Medulla oblongata (tissue), 1 donor: ENCODE results near the gene DEFB112.

Experiments used
- DNase-seq: peaks from one replicate; pipeline ENCODE4 v3.0.0-alpha.2; 2015; ENCODE audit errors: extremely low spot score

Gene DEFB112, protein sequence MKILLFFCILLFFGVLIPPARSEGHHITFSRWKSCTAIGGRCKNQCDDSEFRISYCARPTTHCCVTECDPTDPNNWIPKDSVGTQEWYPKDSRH

DNA sequence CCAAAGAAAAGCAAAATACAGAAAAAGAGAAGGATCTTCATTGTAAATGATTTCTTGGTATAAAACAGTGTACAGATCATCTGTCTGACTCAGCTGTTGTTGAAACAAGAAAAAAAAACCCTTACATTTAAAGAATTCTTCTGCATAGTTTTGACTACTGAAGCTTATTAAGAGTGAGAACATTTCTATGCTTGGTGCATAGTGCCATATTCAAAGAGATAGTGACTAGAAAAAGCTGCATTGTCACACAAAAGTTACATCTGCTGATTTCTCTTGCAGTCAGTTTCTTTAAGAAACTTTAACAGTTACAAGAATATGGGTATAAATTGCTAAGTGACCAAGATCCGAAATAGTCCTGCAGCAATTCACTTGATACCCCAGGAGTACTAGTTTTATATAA, at the start of gene DEFB112:
Gene DEFB112, minus strand, starts transcription at position 101 of the 400 bp plus-strand sequence. Its CDS starts 60 bp downstream, at position 41.
- no peak for DNase-seq

- DNase-seq = no peak
These were observed 48.9 kb upstream of the DEFB112 start for GRCh38 chr6:50098641-50098993.

DNA sequence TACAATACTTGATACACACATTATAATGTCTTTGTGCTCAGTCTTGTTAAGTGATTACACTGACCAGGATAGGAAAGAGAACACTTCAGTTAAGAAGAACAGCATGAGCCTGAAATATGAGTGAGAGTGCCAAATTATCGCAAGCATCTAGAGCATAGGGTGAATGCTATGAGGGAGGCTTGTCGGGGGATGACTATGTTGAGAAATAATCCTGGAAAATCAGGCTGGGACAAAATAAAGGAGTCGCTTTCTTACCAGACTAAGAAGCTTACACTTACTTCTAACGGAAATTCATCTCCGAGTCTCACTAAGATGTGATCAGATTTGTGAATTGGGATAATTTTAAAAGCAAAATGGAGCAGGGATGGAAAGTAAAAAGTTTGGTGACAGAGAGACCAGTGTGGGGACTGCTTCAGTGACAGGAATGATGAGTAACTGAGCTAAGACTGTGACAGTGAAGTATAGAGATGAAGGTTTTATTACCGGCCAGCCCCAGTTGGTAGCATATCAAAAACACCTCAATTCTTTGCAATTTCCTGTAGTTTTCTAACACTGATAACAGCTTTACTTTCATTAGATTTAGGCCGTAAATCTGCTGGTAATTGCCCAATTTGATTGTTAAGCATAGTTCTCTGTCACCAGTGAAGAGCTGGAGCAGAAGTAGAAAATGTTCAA, 48.4 kb upstream of the DEFB112 start:
- DNase-seq = no peak

GRCh38 chr6:50096296-50096695, 46.6 kb upstream of the DEFB112 start:
- no peak for DNase-seq

GRCh38 chr6:50093938-50094272, 44.2 kb upstream of the DEFB112 start:
- no peak for DNase-seq

DNA sequence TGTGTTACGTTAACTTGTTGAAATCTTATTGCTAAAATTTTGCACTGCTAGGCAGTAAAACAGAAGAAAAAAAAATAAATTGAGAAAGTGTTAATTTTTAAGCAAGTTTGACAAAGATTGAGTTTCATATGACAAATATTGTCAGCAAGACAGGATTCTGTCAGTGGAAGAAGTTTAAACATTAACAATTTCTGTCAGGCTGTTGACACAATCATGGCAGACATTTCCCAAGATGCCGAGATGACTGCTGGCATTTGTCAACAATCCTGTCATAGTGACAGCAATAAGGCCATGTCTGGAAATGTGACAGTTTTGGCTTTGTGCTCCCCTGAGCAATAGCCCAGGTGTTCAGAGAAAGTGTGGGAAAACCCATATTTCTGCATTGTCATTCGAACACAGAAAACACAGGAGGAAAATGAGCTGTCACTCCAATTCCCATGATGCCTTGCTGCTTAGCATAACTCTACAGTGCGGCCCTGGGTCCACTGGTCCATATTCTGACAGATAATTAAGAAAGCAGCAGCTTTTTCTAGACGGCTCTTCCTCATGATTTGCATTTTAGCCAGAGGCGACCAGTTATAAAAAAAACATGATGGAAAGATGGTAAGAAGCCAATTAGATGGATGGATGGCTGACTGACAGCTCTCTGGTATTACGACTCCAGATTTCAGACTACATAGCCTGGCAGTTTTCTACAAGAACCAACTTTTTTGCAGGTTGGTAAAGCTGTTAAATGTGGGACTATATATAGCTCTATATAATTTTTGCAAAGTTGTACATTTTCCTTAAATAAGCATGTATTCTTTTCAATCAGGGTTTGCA, 43.6 kb upstream of the DEFB112 start:
- DNase-seq = no peak

- DNase-seq = no peak
These were observed 41.9 kb upstream of the DEFB112 start for GRCh38 chr6:50091641-50092040.

DNA sequence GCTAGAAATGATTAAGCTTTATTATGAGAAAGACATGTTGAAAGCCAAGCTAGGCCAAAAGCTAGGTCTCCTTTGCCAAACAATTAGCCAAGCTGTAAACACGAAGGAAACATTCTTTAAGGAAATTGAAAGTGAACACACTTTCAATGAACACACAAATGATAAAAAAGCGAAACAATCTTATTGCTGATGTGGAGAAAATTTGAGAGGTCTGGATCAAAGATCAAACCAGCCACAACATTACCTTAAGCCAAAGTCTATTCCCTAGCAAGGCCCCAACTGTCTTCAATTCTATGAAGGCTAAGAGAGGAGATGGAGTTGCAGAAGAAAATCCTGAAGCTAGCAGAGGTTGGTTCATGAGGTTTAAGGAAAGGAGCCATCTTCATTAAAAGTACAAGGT, 40.2 kb upstream of the DEFB112 start:
- no peak for DNase-seq

DNA sequence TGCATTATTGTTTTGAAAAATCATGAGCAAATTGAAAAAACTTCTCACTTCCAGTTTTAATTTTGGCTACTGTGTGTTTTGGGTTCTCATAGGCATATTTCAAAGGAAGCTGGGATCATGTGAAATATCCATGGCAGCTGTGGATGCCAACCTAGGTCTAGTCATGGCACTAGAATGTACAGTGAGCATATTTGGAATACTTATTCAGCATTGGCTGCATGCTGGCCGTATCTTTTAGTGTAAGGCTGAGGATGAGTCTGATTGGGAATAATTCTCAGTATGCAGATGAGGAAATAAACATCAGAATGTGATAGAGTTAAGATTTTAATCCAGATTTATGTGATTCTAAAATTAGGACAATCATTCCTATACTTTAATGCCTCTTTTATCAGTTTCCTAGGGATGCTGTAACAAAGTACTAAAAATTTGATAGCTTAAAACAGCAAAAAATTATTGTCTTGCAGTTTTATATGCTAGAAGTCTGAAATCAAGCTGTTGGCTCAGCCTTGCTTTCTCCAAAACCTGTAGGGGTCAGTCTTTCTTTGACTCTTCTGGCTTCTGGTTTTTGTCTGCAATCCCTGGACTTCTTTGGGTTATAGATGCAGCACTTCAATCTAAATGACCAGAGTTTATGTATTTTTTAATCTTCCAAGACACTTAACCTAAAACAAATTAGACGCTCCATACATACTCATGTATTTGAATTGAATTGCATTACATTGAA, 37.7 kb upstream of the DEFB112 start:
- no peak for DNase-seq

- no peak for DNase-seq
These were observed 27.7 kb upstream of the DEFB112 start for GRCh38 chr6:50077385-50077784.

GRCh38 chr6:50076431-50076830, 26.7 kb upstream of the DEFB112 start:
- DNase-seq = no peak

GRCh38 chr6:50071921-50072320, 22.2 kb upstream of the DEFB112 start:
- DNase-seq = no peak

- no peak for DNase-seq
These were observed 20.4 kb upstream of the DEFB112 start for GRCh38 chr6:50070101-50070500.

- DNase-seq = no peak
These were observed 12.3 kb upstream of the DEFB112 start for GRCh38 chr6:50062051-50062450.

- DNase-seq = no peak
These were observed 6.5 kb upstream of the DEFB112 start for GRCh38 chr6:50056242-50056641.

DNA sequence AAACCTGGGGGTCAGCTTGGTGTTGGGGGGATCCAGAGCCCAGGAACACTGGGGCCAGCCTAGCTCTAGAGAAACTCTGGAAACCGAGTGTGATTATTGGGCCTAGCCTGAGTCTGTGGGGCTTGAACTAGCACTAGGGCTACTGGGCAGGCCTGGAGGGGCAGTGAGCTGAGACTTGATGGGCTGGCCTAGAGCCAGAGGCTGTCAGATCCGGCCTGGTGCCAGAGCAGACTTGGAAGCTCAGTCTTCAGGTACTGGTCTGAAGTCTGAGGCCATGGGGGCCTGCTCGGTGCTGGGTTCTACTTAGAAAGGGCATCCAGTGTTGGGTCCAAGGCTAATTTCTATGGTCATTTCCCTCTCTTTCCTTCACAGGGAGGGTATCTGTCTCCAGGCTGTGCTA, 2.7 kb downstream of the DEFB112 start:
- DNase-seq = no peak

DNA sequence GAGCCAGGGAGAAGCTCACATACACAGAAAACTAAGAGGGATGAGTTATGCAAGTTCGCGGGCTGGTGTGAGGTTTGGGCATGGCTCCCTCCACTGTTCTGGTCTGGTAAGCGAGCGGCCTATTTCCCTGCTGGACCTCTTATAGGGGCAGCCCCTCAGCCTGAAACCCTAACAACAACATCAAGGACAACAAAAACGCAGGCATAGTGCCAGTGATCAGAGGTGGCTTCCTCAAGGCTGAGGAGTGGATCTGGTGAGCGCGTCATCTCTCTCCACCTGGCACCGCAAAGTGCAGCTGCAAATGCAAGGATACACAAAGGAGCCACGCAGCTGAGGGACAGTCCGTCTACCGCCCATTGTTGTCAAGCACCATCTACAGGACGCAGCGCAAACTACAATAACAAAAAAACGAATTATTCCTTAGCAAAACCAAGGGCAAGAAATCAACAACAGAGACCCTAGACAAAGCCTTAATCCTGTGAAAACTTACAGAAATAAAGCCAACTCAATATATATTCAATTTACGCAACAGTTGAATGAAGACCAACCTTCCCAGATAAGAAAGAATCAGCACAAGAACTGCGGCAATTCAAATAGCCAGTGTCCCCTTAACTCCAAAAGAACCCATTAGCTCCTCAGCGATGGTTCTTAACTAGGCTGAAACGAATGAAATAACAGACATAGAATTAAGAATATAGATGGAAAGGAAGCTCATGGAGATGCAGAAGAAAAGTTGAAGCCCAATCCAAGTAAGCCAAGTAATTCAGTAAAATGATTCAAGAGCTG, 18.8 kb downstream of the DEFB112 start:
- DNase-seq = no peak

GRCh38 chr6:50030350-50030749, 19.4 kb downstream of the DEFB112 start:
- no peak for DNase-seq

DNA sequence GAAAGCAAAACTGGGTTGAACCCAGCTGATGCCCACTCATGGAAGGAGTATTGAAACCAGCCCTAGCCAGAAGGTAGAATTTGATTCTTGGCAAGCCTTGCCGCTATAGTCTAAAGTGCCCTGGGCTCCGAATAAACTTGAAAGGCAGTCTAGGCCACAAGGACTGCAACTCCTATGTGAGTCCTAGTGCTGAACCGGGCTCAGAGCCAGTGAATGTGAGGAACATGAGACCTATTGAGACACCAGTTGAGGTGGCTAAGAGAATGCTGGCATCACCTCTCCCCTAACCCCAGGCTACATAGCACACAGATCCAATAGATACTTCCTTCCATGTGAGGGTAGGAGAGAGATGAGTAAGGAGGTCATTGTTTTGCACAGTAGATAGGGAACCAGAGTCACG, 24.5 kb downstream of the DEFB112 start:
- DNase-seq = no peak

- no peak for DNase-seq
These were observed 27.8 kb downstream of the DEFB112 start, which contains the start of gene DEFB110 for GRCh38 chr6:50021894-50022293. Gene DEFB110, minus strand, starts transcription at chr6:50021994. Its CDS starts 59 bp downstream, at chr6:50021935.

- DNase-seq = no peak
These were observed 41.9 kb downstream of the DEFB112 start for GRCh38 chr6:50007819-50008218.

DNA sequence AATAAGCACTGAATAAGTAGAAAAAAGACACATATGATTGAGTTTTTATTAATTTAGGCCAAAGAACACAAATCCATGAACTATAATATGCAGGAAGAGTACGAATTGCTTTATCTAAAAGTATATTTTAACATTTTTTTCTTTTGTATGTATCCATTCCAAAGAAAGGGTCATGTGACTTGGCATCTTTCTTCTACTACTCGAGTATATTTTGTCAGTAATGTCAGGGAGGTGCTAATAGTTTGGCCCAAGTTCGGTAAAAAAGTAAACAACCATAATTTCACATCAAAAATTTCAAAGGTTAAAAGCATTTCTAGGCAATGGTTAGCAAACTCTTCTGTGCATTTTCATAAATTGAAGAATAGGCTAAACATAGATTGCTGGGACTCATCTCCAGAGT, 46.6 kb downstream of the DEFB112 start:
- DNase-seq = no peak
